MV-4-11 (cell line): ENCODE measurements around the gene PARP3.
"Not testable (repeated sequence)": the region's sequence is repeated elsewhere in the genome, so short reads cannot be mapped to it uniquely, and the experiment has no call there.

Experiments
- DNase-seq: peaks from one replicate; lab custom pipeline; 2025; lab: John Stamatoyannopoulos, UW

Gene PARP3

DNA sequence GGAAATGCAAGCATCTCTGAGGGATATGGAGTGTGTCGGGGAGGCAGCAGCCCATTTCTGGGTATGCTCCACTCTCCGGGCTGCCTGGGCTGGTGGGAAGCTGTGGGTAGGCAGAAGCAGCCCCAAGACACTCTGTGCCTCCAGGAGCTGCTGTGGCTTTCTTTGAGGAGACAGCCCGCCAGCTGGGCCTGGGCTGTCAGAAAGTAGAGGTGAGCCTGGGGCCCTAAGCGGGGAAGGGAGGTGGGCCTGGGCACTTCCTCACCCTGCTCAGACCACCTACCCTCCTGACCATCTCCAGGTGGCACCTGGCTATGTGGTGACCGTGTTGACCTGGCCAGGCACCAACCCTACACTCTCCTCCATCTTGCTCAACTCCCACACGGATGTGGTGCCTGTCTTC lies 42.9 kb downstream of the PARP3 start:
- no peak for DNase-seq

DNA sequence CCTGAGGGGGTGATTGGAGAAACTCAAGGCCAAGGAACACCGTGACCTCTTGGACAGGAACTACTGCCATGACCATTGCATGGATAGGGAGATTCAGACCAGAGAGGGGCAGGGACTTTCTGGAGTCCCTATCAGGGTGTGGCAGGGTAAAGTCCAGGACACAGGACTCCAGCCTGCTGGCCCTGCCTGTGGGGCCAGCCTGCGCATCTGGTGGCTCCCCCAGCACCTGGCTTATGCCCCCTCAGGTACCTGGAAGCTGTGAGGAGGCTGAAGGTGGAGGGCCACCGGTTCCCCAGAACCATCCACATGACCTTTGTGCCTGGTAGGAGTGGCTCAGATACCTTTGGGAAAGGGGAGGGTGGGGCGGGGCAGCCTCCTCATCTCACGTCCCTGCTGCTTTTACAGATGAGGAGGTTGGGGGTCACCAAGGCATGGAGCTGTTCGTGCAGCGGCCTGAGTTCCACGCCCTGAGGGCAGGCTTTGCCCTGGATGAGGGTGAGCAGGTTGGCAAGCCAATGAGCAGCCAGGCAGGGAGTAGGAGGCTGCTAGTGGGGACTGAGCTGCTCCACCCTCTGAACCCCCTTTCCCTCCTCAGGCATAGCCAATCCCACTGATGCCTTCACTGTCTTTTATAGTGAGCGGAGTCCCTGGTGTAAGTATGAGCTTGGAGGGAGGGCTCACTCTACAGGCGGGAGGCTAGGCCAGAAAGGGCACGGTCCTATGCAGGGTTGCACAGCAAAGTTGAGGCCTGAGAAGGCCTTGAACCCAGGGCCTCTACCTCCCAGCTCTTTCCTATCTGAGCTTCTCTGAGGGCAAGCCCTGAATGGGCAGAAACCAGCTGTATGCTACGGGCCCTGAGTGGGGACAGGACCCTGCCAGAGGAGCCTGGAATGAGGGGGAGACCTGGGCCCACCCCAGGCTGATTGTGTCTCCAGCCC lies 44.1 kb downstream of the PARP3 start:
- no peak for DNase-seq

DNA sequence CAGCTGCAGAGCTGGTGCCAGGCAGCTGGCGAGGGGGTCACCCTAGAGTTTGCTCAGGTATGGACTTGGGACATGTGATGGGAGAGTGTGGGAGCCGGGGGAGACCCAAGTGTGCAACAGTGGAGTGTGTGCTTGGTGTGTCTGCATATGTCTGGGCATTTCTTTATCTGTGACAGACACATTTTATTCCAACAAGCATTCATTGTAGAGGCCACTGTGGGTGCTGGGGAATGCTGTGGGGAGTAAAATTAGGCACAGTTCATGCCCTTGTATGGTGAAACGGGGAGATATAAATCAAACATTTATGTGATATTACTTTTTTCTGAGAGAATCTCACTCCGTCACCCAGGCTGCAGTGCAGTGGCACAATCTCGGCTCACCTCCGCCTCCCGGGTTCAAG lies 45.4 kb downstream of the PARP3 start:
- no peak for DNase-seq

DNA sequence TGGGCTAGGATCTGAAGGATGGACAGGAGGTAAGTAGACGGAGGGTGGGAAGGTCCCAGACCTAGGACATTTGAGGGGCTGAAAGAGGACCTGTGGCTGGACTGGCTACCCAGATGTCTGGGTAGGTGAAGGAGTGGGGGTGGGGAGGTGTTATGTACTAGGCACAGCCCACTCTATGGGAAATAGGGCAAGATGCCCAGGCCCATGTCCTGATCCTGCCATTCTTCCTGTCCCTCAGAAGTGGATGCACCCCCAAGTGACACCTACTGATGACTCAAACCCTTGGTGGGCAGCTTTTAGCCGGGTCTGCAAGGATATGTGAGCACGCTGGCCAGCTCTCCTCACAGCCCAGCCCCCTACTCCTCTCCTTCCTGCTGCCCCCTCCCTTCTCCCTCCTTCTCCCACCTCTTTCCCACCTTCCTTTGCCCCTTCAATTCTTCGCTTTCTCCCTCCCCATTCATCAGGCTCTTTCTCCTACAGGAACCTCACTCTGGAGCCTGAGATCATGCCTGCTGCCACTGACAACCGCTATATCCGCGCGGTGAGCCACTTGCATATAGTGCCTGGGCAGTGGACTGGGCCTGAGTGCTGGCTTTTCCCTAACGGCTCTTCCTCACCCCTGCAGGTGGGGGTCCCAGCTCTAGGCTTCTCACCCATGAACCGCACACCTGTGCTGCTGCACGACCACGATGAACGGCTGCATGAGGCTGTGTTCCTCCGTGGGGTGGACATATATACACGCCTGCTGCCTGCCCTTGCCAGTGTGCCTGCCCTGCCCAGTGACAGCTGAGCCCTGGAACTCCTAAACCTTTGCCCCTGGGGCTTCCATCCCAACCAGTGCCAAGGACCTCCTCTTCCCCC lies 46.4 kb downstream of the PARP3 start:
- DNase-seq: no peak

DNA sequence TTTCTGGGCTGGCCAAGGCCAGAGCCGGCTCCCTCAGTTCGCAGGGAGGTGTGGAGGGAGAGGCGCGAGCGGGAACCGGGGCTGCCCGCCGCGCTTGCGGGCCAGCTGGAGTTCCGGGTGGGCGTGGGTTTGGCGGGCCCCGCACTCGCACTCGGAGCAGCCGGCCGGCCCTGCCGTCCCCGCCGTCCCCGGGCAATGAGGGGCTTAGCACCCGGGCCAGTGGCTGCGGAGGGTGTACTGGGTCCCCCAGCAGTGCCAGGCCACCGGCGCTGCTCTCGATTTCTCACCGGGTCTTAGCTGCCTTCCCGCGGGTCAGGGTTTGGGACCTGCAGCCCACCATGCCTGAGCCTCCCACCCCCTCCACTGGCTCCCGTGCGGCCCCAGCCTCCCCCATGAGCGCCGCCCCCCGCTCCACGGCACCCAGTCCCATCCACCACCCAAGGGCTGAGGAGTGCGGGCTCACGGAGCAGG lies 48.4 kb downstream of the PARP3 start:
- not testable (repeated sequence) for DNase-seq

DNA sequence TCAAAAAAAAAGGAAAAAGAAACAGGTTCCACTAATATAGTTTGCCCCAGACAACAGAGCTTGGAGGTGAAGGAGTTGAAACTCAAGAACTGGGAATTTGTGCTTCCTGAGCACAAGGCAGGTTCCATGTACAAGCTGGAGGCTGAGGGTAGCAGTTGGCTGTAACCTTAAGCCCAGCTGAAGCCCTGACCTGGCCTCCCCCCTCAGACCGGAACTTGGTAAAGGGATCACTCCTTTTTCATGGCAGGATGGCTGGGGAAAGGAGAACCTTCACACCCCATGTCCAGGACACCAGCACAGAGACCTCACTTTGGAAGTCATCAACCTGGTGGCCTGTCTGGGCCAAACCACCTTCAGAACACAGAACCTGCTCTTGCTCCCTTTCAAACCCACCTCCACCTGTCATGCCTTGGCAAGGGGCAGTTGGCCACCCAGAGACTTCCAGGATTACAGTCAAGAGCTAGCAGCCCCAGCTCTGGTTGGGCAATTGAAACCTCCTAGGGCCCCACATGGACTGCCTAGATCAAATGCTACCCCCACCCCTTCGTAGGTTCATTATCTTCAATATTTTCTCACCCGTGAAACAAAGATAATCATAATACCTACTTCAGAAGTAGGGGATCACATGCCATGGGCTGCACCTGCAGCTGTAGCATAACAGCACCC lies 50.0 kb downstream of the PARP3 start:
- peak; percentile 16 for DNase-seq

DNA sequence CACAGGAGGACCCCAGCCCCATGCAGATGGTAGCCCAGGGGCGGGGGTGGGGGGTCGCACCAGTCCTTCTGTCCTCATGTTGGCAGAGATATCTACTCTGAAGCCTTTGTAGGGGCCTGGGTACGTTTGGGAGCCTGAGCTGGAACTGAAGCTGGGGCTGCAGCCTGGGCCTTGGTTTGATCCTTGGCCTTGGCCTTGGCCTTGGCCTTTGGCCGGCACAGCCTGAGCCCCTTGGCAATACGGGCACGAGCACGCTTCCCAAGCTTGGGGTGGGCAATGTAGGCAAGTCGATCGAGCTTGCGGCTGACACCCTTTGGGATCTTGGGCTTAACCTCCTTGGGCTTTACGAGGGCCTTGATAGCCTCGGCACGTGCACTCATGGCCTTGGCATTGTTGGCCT lies 51.5 kb downstream of the PARP3 start:
- DNase-seq: not testable (repeated sequence)

DNA sequence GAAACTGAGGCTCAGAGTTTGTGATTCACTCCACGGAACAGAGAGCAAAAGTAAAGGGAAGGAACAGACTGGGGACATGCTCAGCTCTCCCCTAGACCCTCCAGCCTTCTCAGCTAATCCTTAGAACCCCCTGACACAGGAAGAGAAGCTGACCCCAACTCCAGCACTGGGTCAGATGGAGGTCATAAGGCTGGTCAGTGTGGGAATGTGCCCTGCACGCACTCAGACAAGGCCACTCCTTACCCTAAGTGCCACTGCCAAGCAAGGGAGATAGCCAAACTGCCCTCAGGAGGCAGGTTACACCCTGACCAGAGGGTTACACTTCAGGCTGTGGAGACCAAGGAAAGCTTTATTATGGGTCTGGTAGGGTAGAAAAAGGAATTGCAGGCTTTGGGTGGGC lies 52.4 kb downstream of the PARP3 start:
- no peak for DNase-seq

DNA sequence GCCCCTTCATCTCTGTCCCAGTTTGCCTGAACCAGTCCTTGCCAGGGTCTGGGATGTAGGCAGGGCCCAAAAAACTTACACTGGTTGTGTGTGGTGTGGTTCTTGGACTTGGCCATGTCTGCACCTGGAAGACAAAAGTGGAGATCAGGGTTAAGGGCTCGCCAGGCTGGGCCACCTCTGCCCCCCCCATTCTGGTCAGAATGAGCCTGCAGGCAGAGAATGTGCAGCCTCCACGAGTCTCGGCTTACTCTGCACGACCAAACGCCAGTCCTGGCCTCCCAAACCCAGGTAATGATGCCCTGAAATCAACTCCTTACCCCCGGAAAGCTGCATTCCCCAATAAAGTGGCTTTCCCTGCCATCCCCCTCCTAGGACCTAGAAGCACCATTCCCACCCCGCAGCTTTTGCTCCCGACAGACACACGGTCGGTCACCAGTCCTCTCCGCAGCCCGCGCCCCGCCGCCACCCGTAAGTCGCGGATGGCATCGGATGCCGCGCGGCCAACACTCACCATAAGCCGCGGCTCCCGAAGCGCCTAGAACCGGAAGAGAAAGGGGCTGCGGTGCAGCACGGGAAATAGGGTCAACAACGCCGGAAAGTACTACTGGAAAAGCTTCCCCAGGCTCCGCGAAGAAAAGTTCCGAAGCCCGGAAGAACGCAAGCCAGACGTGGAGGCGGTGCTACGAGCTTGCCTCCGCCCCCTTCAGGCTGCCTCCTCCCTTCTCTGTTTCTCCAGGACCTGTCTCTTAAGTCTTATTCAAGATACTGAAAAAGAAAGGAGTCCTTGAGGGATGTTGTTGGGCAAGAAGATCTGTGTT lies 53.4 kb downstream of the PARP3 start, which contains the start of gene RPL29:
Gene RPL29 (minus strand): TSS at position 550 of the 818 bp plus-strand sequence. CDS start 434 bp downstream, at position 116.
- DNase-seq: peak; percentile 96

DNA sequence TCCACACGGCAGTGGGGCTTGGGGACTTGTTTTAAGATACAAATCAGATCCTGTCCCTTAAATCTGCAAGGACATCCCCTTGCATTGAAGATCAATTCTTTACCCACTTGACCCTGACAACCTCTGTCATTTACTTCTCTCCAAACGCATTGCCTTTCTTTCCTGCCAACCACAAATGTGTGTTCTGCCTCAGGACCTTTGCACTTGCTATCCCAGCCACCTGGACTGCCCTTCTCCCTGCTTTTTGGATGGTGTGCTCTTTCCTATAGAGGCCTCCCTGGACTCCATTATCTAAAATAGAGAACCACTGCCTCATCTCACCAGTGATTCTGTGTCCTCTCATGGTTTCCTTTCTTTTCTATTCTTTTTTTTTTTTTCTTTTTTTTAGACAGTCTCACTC lies 55.0 kb downstream of the PARP3 start:
- no peak for DNase-seq

DNA sequence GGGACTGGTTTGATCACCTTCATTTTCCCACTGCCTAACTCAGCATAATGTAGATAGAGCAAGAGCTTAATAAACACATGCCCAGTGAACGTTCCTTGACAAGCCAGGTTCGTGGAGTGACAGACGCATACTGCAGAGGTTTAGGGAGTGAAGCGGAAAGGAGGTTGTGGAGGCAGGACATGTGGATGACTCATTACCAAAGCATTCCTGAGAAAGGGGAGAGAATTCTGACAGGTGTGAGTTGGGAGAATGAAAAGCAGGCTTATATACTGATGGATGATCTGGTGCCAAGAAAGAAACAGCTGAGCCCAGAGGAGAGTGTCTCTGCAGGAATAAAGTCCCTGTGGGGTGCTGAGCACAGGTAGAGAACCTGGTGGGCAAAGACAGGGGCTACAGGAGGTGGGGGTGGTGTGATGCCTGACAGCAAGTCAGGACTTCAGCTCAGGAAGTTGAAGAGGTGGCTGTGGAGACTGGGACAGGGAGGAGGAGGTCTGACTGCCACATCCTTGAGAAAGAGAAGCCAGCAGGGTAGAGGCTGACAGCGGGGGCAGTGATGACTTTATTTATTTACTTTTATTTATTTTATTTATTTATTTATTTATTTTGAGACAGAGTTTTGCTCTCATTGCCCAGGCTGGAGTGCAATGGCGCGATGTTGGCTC lies 55.9 kb downstream of the PARP3 start:
- DNase-seq: no peak
